ENCODE measurements around the gene ANAPC15. TPM values are rescaled to one million over a fixed set of nuclear protein-coding genes. Genes with fewer than 3 reads are reported as not detected.
A peak's percentile ranks its signal among the peaks of the same experiment; 100 is the strongest.

The ANAPC15 gene
- total and polyA plus RNA-seq, 10 donors, result 16.5 to 65.6 (median 28.1) TPM

GRCh38 chr11:72083414-72083813 lies 29.1 kb downstream of the ANAPC15 start:
- Histone ChIP-seq H3K27me3 (replicated peaks in 1 of 7) (no peaks in the 10 kb centered on the region), H3K4me1 (peaks cover 7 to 43% (median 30%) of the 10 kb centered on the region in 6 donors), H3K36me3 (peaks cover 0 to 24% (median under 1%) of the 10 kb centered on the region in 6 donors), H3K9me3 (no peaks in the 10 kb centered on the region), H3K4me3 (no peak overlapping the region), H3K27ac (no peak overlapping the region)
- no peak for DNase-seq
- WGBS, 5 donors, result 91 to 99% (median 96%) methylated on average over 2 of the region's 2 CpGs
- intact Hi-C loops (cut with DNase I; ENCODE audit: low total_unique reads), result no loop called here
- TF ChIP-seq POLR2AphosphoS5 (IDR thresholded peaks at IDR 0.05) (no peak), POLR2A (IDR thresholded peaks at IDR 0.05) (no peak), CTCF (IDR thresholded peaks at IDR 0.05 in 8 of 11, conservative IDR thresholded peaks at IDR 0.05 in 3 of 11) (no peak)

GRCh38 chr11:72081821-72082453 lies 30.6 kb downstream of the ANAPC15 start:
- DNase-seq, result no peak
- Histone ChIP-seq H3K4me3 (no peak overlapping the region), H3K27ac (peak overlapping the region in 5 of 8 donors; percentile 89 to 95 (median 93)), H3K27me3 (replicated peaks in 1 of 7) (no peaks in the 10 kb centered on the region), H3K4me1 (peaks cover 7 to 57% (median 35%) of the 10 kb centered on the region in 6 donors), H3K9me3 (no peaks in the 10 kb centered on the region), H3K36me3 (peaks cover 0 to 13% (median 0%) of the 10 kb centered on the region in 6 donors)
- WGBS, 5 donors, result 87 to 95% (median 93%) methylated on average over 3 of the region's 3 CpGs
- TF ChIP-seq POLR2A (IDR thresholded peaks at IDR 0.05) (no peak), CTCF (IDR thresholded peaks at IDR 0.05 in 8 of 11, conservative IDR thresholded peaks at IDR 0.05 in 3 of 11) (no peak), POLR2AphosphoS5 (IDR thresholded peaks at IDR 0.05) (no peak)
- intact Hi-C loops (cut with DNase I; ENCODE audit: low total_unique reads), result no loop called here

- Histone ChIP-seq H3K4me1 (peaks cover 7 to 63% (median 36%) of the 10 kb centered on the region in 6 donors), H3K9me3 (no peaks in the 10 kb centered on the region), H3K36me3 (peaks cover 0 to 11% (median under 1%) of the 10 kb centered on the region in 6 donors), H3K27me3 (replicated peaks in 1 of 7) (no peaks in the 10 kb centered on the region), H3K4me3 (peak overlapping the region; percentile 56 to 86 (median 77)), H3K27ac (peak overlapping the region; percentile 77 to 95 (median 91))
- WGBS, 5 donors, result 74 to 81% (median 78%) methylated on average over 21 of the region's 21 CpGs
- no peak for DNase-seq
- intact Hi-C loops (cut with DNase I; ENCODE audit: low total_unique reads), result no loop called here
- TF ChIP-seq POLR2AphosphoS5 (IDR thresholded peaks at IDR 0.05), result no peak
- no peak for TF ChIP-seq CTCF (IDR thresholded peaks at IDR 0.05 in 8 of 11, conservative IDR thresholded peaks at IDR 0.05 in 3 of 11)
- TF ChIP-seq POLR2A (IDR thresholded peaks at IDR 0.05), result no peak
Measured at GRCh38 chr11:72081184-72081644, 31.3 kb downstream of the ANAPC15 start.
